ENCODE results near the gene DOCK4.

DNA sequence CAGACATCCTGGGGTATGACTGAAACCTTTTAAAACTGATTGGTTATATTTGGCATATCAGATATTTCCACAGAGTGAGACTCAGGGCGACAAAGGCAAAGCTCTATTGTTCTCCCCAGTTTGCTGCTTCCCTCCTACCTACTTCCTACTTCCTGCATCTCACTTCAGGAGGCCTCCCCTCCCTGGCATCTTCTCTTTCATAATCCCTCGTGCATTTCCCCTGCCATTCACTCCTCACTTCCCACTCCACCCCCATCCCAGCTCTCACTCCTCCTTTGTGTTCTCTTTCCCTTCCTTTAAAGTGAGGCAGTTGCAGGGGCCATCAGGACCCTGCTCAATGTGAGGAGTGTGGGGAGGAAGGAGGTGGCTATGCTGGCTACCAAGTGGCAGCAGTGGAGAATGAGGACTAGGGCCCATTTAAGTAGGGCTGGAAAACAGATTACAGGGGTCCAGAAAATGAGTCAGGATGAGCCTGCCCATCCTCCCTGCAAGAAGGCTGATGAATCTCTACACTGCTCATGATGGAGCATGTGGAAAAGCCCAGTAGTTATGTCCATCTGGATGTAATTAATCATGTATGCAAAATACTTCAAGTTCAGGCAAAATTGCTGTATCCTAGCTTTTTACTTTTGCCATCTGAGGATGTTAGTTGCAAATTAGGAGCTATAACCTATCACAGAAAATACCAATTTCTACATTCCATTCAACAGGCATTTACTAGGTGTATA, 332.1 kb downstream of the DOCK4 start:
- TF ChIP-seq CTCF (IDR thresholded peaks at IDR 0.05; ENCODE audit: control extremely low read depth in 1 of 3, insufficient read depth in 1 of 3, low read depth in 1 of 3, low read length in 3 of 3) = no peak
- no peak for TF ChIP-seq SP4 (IDR thresholded peaks at IDR 0.05; ENCODE audit: low read length)
- no peak for TF ChIP-seq CHD1 (IDR thresholded peaks at IDR 0.05; ENCODE audit: low read depth, low read length)
- TF ChIP-seq RFX5 (IDR thresholded peaks at IDR 0.05; ENCODE audit: borderline replicate concordance, low read depth, low read length) = no peak
- no peak for TF ChIP-seq SRF (IDR thresholded peaks at IDR 0.05; ENCODE audit: low read depth, low read length)
- no peak for TF ChIP-seq SUZ12 (IDR thresholded peaks at IDR 0.05; ENCODE audit: low read length)
- no peak for TF ChIP-seq ZNF274 (IDR thresholded peaks at IDR 0.05; ENCODE audit: borderline replicate concordance, extremely low read depth, low read length)
- no peak for TF ChIP-seq MAFK (IDR thresholded peaks at IDR 0.05; ENCODE audit: low read depth, low read length)
- TF ChIP-seq SIN3A (conservative IDR thresholded peaks at IDR 0.05 in 1 of 2, IDR thresholded peaks at IDR 0.05 in 1 of 2; ENCODE audit: low read depth in 1 of 2, low read length in 2 of 2) = no peak
- TF ChIP-seq EZH2 (IDR thresholded peaks at IDR 0.05; ENCODE audit: low read depth, low read length, severe bottlenecking) = no peak
- TF ChIP-seq SP1 (IDR thresholded peaks at IDR 0.05; ENCODE audit: low read depth, low read length) = no peak
- no peak for TF ChIP-seq FOSL1 (IDR thresholded peaks at IDR 0.05; ENCODE audit: insufficient read depth, low read depth, low read length)
- TF ChIP-seq NRF1 (IDR thresholded peaks at IDR 0.05; ENCODE audit: low read depth, low read length) = no peak
- no peak for TF ChIP-seq CBX5 (IDR thresholded peaks at IDR 0.05; ENCODE audit: low read depth, low read length)

Measured in H1 (cell line).